Fibroblast of the aortic adventitia (primary cell): ENCODE measurements around the gene NOD2. TPM values are rescaled to one million over a fixed set of nuclear protein-coding genes. Genes with fewer than 3 reads are reported as not detected.

Source experiments
- DNase-seq: peaks from one replicate; pipeline ENCODE4 v3.0.0-alpha.2; 2010; ENCODE audit warnings: low read depth
- H3K4me3 ChIP-seq: 2 replicates; pipeline ENCODE4 v1.5.1; 2011; ENCODE audit warnings: low read depth, mild to moderate bottlenecking, control low read depth, low read length, moderate library complexity
- CTCF ChIP-seq: IDR thresholded peaks from 2 replicates; pipeline ENCODE4 v1.5.1; 2011; ENCODE audit warnings: mild to moderate bottlenecking, low read length, control low read depth, inconsistent platforms; ENCODE audit not compliant: insufficient read depth
- total RNA-seq: library from RNA; depleted of rRNA; stranded (reverse); fragments of >200 nt; gene quantifications from 2 replicates; pipeline ENCODE4 v1.2.3, GENCODE V29; 2012; ENCODE audit warnings: low replicate concordance

Gene NOD2
- total RNA-seq, 1 donor: not detected

GRCh38 chr16:50664270-50664669 lies 29.1 kb upstream of the NOD2 start:
- no peak for DNase-seq
- TF ChIP-seq CTCF: no peak
- H3K4me3 ChIP-seq: no peak overlapping the region

GRCh38 chr16:50665128-50665878 lies 28.1 kb upstream of the NOD2 start:
- peak; percentile 76 for DNase-seq
- TF ChIP-seq CTCF: peak; percentile 89

GRCh38 chr16:50666658-50667496 lies 26.5 kb upstream of the NOD2 start:
- H3K4me3 ChIP-seq: no peak overlapping the region
- no peak for TF ChIP-seq CTCF
- no peak for DNase-seq

More at GRCh38 chr16:50665128-50665878, 28.1 kb upstream of the NOD2 start:
- peak overlapping the region; percentile 64 for H3K4me3 ChIP-seq

- no peak overlapping the region for H3K4me3 ChIP-seq
- no peak for DNase-seq
- TF ChIP-seq CTCF: peak; percentile 6
These were observed 25.7 kb upstream of the NOD2 start for GRCh38 chr16:50667497-50668367.

GRCh38 chr16:50668368-50669008 lies 24.9 kb upstream of the NOD2 start:
- no peak overlapping the region for H3K4me3 ChIP-seq
- no peak for DNase-seq
- TF ChIP-seq CTCF: no peak

- TF ChIP-seq CTCF: no peak
- DNase-seq: no peak
- H3K4me3 ChIP-seq: no peak overlapping the region
These were observed 23.7 kb upstream of the NOD2 start for GRCh38 chr16:50669741-50670140.
